HG02884 (cell line): Measurements from ENCODE around the gene CCL1.
"Not testable (repeated sequence)": the region's sequence is repeated elsewhere in the genome, so short reads cannot be mapped to it uniquely, and the experiment has no call there.

Source experiments
- ATAC-seq: cut with Tn5 transposase; IDR thresholded peaks from one replicate; pipeline ENCODE4 v1.9.1; 2021; ENCODE audit warnings: mild to moderate bottlenecking, moderate library complexity; ENCODE audit not compliant: unreplicated experiment

The CCL1 gene

DNA sequence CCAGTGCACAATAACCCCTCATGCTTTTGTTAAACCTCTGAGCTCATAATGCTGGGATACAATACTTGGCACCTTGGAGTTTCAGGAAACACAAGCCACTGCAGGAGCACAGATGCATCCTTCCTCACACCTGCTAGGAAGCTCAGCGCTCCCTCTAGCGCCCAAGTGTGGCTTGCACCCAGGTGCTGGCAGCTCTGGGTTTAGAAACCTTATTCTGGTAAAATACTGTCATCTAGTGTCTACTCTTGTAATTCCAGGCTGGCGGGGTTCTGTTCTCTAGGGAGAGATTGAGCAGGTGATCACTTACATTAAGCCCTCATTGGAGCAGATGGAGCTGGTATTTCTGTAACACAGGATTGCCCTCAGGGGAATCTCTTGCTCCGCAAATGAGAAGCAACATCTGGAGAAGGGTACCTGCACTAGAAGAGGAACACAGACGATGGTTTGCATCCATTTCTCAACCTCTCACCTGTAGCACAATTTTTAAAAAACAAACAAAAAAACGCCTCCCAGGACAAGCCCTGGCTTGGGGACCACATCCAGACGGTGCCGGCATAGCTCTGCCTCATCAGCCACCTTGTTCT is 1.5 kb downstream of the CCL1 start:
- no peak for ATAC-seq

DNA sequence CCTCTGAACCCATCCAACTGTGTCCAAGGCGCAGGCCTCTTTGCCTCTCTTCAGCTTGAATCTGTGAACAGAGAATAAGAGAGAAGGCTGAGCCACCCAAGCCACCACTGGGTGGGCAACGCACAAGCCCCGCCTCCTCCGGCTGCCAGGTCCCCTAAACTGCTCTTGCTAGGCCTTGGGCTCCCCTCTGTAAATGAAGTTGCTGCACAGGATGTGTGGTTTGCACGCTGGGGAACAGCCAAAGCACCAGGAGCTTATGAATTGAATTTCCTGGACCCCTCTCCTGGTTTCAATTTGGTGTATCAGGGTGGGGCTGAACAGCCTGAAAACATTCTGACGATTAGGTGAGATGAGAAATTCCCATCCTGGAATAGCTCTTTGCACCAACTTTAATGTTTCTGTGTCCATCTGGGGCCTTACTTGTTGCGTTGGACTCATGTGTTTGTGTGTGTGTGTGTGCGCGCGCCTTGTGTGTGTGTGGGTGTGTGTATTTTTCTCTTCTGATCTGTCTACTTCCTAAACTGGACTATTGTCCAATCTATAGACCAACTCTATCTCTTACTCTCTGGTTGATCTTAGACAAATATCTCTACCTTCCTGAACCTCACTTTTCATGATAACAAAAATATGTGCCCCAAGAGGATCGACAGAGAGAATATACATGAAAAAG is 2.3 kb downstream of the CCL1 start:
- ATAC-seq: no peak

DNA sequence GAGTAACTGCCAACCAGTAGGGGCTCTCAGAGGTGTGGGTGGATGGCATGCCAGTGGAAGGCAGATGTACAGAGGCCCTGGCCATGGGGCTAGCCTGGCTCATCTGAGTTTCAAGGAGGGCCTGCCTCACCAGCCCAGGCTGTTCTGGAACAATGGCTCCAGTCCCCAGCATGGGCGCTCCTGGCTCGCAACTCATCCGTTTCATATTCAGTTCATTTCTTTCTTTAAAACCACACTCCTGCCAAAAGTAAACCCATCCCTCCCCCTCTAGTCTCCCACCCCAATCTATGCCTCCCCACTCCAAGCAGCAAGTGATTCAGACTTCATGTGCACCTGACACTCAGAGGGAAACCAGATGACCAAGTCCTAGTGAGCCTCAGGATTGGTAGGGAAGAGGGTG is 4.4 kb downstream of the CCL1 start:
- no peak for ATAC-seq

DNA sequence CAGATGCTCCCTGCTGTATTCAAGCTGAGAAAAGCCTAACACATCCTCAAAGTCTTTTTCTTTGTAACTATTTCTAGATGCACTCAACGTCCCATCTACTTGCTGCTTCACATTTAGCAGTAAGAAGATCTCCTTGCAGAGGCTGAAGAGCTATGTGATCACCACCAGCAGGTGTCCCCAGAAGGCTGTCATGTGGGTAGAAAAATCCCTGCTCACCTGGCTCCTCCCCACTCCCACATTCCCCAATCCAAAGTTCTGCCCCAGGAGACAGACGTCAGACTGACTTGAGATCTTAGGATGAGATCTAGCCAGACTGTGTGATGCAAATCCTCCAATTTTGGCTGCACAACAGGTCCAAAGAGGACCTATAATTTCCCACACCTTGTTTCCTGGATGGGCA is 5.6 kb downstream of the CCL1 start:
- no peak for ATAC-seq

DNA sequence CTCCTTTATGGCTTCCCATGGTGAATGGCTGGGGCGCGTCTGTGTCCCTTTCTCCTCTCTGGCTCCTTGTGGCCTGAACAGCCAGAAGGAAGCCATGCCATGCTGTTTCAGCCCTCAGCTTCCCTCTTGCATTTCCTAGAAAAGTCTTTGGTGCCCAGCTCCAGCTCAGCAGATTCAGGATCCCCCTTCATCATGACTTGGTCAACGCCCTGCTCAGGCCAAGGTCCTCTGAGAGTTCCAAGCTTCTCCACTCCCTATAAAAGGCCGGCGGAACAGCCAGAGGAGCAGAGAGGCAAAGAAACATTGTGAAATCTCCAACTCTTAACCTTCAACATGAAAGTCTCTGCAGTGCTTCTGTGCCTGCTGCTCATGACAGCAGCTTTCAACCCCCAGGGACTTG is 6.8 kb downstream of the CCL1 start, which contains the start of gene CCL13:
Gene CCL13, plus strand, starts transcription at position 287 of the 400 bp plus-strand sequence. Its CDS starts 47 bp downstream, at position 334.
- no peak for ATAC-seq

DNA sequence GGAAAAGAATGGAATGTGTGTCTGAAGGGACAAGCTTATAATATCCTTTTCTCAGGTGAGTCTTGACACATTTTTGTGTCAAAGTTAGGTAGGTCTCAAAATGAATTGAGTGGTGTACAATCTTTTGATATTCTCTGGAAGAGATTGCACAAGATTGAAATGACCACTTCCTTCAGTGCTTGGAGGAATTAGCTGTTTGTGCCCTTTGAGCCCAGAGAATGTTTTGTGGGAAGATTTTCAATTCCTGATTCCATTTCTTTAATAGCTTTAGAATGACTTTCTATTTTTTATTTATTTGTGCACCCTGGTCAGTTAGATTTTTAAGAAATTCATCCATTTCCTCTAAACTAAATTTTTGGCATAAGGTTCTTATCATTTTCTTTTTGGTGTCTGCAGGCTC is 8.4 kb downstream of the CCL1 start:
- ATAC-seq: no peak

DNA sequence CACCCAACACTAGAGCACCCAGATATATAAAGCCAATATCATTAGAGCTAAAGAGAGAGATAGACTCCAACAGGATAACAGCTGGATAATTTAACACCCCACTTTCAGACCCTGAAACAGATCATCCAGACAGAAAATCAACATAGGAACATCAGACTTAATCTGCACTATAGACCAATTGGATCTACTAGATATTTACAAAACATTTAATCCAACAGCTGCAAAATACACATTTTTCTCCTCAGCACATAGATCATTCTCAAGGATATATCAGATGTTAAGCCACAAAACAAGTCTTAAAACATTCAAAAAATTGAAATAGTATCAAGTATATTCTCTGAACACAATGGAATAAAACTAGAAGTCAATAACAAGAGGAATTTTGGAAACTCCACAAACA is 10.8 kb downstream of the CCL1 start:
- ATAC-seq: no peak

DNA sequence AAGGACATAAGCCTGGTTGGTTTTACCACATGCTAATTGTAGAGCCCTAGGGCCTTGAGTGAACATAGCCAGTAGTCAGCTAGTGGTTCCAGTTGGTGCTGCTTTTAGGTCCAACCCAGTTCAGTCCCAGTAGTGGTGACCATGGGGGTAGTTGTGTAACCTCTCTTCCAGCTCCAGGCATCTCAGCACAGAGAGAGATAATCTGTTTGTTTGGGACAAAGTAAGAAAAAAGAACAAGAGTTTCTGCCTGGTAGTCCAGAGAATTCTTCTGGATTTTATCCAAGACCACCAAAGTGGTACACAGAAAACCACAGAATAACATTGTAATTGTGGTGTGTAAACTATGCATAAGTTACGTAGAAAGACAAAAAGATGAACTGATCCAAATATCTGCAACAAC is 11.9 kb downstream of the CCL1 start:
- ATAC-seq: no peak

DNA sequence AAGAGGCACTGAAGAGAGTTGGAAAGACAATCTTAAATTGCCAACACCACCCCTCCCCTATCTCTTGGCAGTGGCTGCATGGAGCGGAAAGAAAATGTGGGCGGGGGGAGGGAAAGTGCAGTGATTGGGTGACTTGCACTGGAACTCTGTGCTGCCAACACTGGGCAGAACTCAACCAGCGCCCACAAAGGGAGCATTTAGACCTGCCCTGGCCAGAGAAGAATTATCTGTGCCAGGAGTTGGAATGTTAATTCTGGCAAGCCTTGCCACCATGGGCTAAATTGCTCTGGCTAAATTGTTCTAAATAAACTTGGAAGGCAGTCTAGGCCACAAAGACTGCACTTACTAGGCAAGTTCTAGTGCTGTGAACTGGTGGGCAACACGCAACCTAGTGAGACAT is 13.3 kb downstream of the CCL1 start:
- no peak for ATAC-seq

DNA sequence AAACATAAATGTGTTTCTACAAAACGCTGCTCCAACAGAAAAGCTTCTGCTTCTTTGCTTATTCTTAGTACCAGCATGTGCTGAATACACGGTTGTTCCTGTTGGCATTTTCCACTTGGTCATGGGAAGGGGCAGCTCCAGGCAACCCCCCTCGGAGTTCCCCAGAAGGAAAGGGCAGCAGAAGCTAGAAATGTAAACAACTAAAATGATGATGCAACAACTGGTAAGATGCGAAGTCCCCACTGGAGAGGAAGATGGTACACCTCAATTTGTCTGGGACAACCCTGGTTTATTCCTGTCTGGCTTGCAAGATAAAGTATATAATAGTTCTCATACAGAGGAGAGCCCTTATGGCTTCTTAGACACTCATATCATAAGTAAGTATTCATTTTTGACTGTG is 16.0 kb downstream of the CCL1 start:
- ATAC-seq: no peak

DNA sequence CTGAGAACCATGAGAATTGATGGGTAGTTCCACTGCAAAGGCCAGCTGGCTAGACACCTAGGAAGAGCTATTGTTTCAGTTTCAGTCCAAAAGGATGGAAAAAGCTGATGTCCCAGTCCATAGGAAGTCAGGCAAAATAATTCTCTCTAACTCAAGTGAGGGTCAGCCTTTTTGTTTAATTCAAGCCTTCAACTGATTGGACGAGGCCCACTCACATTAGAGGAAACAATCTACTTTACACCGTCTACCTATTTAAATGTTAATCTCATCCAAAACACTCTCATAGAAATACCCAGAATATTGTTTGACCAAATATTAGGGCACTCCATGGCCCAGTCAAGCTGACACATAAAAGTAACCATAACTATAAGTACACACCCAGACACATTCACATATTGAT is 21.1 kb downstream of the CCL1 start:
- ATAC-seq: no peak

DNA sequence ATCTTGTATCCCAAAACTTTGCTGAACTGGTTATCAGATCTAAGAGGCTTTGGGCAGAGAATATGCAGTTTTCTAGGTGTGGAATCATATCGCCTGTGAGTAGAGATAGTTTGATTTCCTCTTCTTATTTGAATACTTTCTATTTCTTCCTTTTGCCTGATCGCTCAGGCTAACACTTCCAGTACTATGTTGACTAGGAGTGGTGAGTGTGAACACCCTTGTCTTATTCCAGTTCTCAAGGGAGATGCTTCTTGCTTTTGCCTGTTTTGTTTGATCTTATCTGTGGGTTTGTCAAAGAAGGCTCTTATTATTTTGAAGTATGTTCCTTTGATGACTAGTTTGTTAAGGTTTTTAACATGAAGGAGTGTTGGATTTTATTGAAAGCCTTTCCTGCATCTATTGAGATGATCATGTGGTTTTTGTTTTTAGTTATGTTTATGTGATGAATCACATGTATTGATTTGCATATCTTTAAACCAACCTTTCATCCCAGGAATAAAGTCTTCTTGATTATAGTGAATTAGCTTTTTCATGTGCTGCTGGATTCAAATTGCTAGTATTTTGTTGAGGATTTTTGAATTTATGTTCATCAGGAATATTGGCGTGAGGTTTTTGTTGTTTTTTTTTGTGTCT is 23.8 kb downstream of the CCL1 start:
- ATAC-seq: no peak

DNA sequence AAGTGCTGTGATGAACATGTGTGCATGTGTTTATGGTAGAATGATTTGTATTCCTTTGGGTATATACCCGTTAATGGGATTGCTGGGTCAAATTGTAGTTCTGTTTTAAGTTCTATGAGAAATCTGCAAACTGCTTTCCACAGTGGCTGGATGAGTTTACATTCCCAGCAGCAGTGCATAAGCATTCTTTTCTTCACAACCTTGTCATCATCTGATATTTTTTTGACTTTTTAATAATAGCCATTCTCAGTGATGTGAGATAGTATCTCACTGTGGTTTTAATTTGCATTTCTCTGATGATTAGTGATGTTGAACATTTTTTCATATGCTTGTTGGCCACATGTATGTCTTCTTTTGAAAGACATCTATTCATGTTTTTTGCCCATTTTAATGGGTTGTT is 25.3 kb downstream of the CCL1 start:
- no peak for ATAC-seq

DNA sequence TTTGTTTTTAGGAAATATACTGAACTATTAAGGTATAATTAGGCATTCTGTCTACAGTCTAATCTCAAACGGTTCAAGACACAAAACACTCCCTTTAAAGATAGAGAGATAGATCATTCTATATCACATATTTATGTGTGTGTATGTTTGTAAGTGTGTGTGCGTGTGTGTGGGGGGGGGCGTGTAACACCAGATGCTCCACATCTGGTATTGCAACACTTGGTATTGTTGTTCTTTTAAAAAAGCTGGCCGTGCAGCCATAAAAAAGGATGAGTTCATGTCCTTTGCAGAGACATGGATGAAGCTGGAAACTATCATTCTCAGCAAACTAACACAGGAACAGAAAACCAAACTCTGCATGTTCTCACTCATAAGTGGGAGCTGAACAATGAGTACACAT is 35.5 kb downstream of the CCL1 start:
- not testable (repeated sequence) for ATAC-seq

DNA sequence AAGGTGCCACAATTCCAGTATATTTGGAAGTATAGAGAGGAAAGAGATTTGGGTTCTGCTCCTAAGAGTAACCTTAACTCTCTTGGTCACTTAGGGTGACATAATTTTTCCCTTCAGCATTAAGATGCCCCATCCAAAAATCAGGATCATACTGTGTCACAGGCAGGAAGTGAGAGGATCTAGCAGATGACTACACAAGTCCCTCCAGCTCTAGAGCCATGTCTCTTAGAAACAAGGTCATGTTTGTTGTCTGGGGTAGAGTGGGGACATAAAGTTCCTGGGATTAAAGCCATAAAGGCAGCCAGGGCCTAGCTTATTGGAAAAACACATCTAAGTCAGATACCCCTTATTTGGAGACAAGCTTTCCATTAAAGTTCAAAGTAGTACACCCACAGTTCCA is 41.1 kb downstream of the CCL1 start:
- ATAC-seq: no peak

DNA sequence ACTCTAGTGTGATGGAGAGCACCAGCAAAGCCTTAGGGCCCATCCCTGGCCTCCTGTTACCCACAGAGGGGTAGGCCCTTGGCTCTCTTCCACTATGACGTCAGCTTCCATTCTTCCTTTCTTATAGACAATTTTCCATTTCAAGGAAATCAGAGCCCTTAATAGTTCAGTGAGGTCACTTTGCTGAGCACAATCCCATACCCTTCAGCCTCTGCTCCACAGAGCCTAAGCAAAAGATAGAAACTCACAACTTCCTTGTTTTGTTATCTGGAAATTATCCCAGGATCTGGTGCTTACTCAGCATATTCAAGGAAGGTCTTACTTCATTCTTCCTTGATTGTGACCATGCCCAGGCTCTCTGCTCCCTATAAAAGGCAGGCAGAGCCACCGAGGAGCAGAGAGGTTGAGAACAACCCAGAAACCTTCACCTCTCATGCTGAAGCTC is 44.0 kb downstream of the CCL1 start, which contains the start of gene CCL8:
Gene CCL8, plus strand, starts transcription at position 397 of the 445 bp plus-strand sequence. CDS start 67 bp downstream, outside the sequence.
- ATAC-seq: no peak

DNA sequence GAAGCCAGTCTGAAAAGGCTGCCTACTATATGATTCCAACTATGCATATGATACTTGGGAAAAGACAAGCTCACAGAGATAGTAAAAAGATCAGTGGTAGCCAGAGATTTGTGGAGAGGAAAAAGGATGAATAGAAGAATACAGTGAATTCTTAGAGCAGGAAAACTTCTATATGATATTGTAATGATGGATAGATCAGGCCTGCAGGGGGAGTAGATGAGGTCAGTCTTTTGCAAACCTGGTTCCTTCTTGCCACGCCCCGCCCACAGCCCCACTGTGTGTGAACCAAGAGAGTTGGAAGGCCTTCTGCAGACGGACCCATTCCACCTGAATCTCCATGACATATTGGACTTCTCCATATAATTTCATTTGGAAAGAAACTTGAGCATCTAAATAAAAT is 44.6 kb downstream of the CCL1 start:
- no peak for ATAC-seq

DNA sequence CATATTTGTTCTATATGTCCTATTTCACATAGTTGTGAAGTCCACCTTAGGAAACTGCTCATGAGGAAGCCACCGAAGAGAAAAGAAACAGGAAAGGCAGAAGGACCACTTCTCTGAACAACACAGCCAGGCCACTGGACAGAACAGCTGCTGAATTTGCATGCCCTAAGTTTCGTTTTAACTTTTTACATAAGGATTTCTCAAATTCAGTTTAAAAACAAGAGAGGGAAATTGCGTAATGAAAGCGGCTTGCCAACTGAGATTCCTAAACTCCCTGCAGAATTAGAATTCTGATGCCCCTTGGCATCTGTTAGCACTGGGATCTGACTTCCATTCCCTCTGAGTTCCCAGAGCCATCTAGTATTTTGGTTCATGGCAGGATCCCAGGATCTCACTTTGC is 48.8 kb downstream of the CCL1 start:
- ATAC-seq: no peak

DNA sequence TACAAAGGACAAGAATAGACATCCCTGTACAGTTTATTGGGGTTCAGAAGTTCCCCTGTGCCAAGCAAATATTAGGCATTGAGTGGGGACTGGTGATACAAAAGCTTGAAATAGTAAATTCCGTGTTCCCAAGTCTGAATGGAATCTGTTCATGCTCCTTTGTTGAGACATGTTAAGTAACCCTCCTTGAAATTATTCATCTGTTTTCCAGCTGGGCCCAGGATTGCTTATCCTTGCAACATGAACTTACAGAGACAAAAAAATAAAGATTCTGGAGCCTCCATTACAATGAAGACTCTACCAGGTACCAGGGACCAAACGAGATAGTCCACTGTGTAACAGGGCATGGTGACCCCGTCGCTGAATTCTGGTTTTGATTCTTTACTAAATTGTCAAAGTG is 49.9 kb downstream of the CCL1 start:
- ATAC-seq: no peak

DNA sequence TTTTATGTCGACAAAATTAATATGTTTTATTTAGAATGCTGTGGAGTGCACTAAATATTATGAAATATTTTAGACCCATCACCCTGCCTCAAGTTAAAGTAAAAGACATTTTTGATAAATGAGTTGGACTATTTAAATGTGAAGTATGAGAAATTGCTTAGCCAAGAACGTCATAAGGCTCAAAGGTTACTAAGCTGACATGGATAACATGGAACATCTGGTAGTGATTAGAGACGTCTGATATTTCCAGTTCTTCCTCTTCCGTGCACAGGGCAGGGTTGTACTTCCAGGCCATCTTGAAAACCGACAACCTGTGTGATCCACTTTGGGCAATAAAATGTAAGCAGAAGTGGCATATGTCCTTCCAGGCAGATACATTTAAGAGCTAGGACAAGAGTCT is 51.0 kb downstream of the CCL1 start:
- ATAC-seq: no peak

DNA sequence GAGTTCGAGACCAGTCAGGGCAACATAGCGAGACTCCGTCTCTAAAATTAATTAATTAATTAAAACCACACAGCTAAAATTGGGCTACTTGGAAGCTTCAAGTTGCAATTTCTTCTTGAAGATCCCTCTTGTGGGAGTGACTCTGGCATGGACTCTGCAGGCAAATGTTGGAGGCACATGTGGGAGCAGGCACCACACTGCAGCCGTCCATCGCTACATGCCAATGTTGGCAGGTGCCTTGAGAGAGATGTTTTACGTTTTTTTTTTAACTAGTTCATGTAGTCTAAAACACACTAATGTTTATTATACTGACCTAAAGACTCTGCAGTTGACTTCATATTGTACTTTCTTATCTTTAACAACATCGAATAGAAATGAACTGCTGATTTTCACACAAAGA is 51.7 kb downstream of the CCL1 start:
- no peak for ATAC-seq
